HL-60/S4 treated with retinoic acid at 250 ng/mL for 4 days and 3 days (cell line): ENCODE results near the gene HACL1.

Source experiments
- in situ Hi-C: fragments of 300-500 bp; cut with MboI; formaldehyde crosslinking; loops from 2 replicates; pipeline ENCODE4 v1.7.0; 2022; ENCODE audit warnings: low sequenced_read_pairs

The HACL1 gene

GRCh38 chr3:15601399-15602145, at the start of gene HACL1, which contains the start of gene BTD:
Gene HACL1, minus strand, starts transcription at chr3:15601569. Its CDS starts 106 bp downstream, at chr3:15601463.
Gene BTD, plus strand, starts transcription at chr3:15601745. Its CDS starts 33,695 bp downstream, at chr3:15635440.
- in situ Hi-C loops, result no loop called here

- in situ Hi-C loops, result loop anchor here (25.0 kb wide), 2 partner anchors 162 to 537 kb away; no protein-coding TSS in a partner anchor
Measured at GRCh38 chr3:15649858-15650257, 48.5 kb upstream of the HACL1 start.

GRCh38 chr3:15649341-15649740, 48.0 kb upstream of the HACL1 start:
- in situ Hi-C loops, result loop anchor here (25.0 kb wide), 2 partner anchors 163 to 538 kb away; no protein-coding TSS in a partner anchor

- in situ Hi-C loops, result loop anchor here (25.0 kb wide), 2 partner anchors 165 to 540 kb away; no protein-coding TSS in a partner anchor
Measured at GRCh38 chr3:15647611-15648167, 46.3 kb upstream of the HACL1 start.

- in situ Hi-C loops, result loop anchor here (25.0 kb wide), 2 partner anchors 165 to 540 kb away; no protein-coding TSS in a partner anchor
Measured at GRCh38 chr3:15646851-15647511, 45.6 kb upstream of the HACL1 start.

GRCh38 chr3:15645740-15646501, 44.6 kb upstream of the HACL1 start:
- in situ Hi-C loops, result loop anchor here (25.0 kb wide), 2 partner anchors 166 to 541 kb away; no protein-coding TSS in a partner anchor

GRCh38 chr3:15645246-15645645, 43.9 kb upstream of the HACL1 start:
- in situ Hi-C loops, result loop anchor here (25.0 kb wide), 2 partner anchors 167 to 542 kb away; no protein-coding TSS in a partner anchor

GRCh38 chr3:15638891-15639262, 37.5 kb upstream of the HACL1 start:
- in situ Hi-C loops, result loop anchor here (25.0 kb wide), 2 partner anchors 173 to 548 kb away; no protein-coding TSS in a partner anchor

GRCh38 chr3:15638193-15638890, 37.0 kb upstream of the HACL1 start:
- in situ Hi-C loops, result loop anchor here (25.0 kb wide), 2 partner anchors 174 to 549 kb away; no protein-coding TSS in a partner anchor

- in situ Hi-C loops, result loop anchor here (25.0 kb wide), 2 partner anchors 175 to 550 kb away; no protein-coding TSS in a partner anchor
Measured at GRCh38 chr3:15637131-15637951, 36.0 kb upstream of the HACL1 start.

- in situ Hi-C loops, result loop anchor here (25.0 kb wide), 2 partner anchors 176 to 551 kb away; no protein-coding TSS in a partner anchor
Measured at GRCh38 chr3:15636028-15636709, 34.8 kb upstream of the HACL1 start.

- in situ Hi-C loops, result loop anchor here (25.0 kb wide), 2 partner anchors 177 to 552 kb away; no protein-coding TSS in a partner anchor
Measured at GRCh38 chr3:15635121-15635661, 33.8 kb upstream of the HACL1 start.

GRCh38 chr3:15634671-15635070, 33.3 kb upstream of the HACL1 start:
- in situ Hi-C loops, result loop anchor here (25.0 kb wide), 2 partner anchors 178 to 553 kb away; no protein-coding TSS in a partner anchor

- in situ Hi-C loops, result loop anchor here (25.0 kb wide), 2 partner anchors 178 to 553 kb away; no protein-coding TSS in a partner anchor
Measured at GRCh38 chr3:15633766-15634598, 32.6 kb upstream of the HACL1 start.

- in situ Hi-C loops, result loop anchor here (25.0 kb wide), 2 partner anchors 179 to 554 kb away; no protein-coding TSS in a partner anchor
Measured at GRCh38 chr3:15633159-15633558, 31.8 kb upstream of the HACL1 start.

- in situ Hi-C loops, result loop anchor here (25.0 kb wide), 2 partner anchors 180 to 555 kb away; no protein-coding TSS in a partner anchor
Measured at GRCh38 chr3:15632212-15632580, 30.8 kb upstream of the HACL1 start.
